ENCODE data around the gene PARVB. TPM values are rescaled to one million over a fixed set of nuclear protein-coding genes. Genes with fewer than 3 reads are reported as not detected.

Gene PARVB
- total and polyA plus RNA-seq, 2 donors (not counting 3 experiments of a cell fraction or from before 2014, with no cell fraction given), result 155 to 162 TPM

GRCh38 chr22:44108806-44109385, 84.8 kb downstream of the PARVB start:
- no peak overlapping the region for H2AFZ ChIP-seq (ENCODE audit: low read depth, low read length)

More at GRCh38 chr22:44108806-44109385, 84.8 kb downstream of the PARVB start:
- no TSS peak for BruUV-seq (replicated peaks)
- FAIRE-seq (no peak), DNase-seq (ENCODE audit: low read depth, low spot score) (no peak)
- no peaks in the 10 kb centered on the region for H3K4me1 ChIP-seq (ENCODE audit: control insufficient read depth, extremely low read depth, insufficient read depth, low read length)
- no peak overlapping the region for H3K4me3 ChIP-seq (replicated peaks in 1 of 3; ENCODE audit: insufficient read depth in 1 of 3, low read depth in 1 of 3, low read length in 3 of 3)
- H3K27ac ChIP-seq (ENCODE audit: insufficient read depth, low read depth, low read length), result no peak overlapping the region
- H3K79me2 ChIP-seq (ENCODE audit: control insufficient read depth, insufficient read depth, low read length), result no peaks in the 10 kb centered on the region
- H3K9me1 ChIP-seq (replicated peaks; ENCODE audit: control insufficient read depth, extremely low read depth, insufficient read depth, low read length), result no peaks in the 10 kb centered on the region
- dilution Hi-C loops (cut with MboI; ENCODE audit: extremely low pct_ligation_motif_present, low sequenced_read_pairs) (no loop called here), intact Hi-C loops (cut with micrococcal nuclease) (no loop called here)
- ChIA-PET POLR2A (no interaction called here), CTCF (interaction anchor here (1.0 to 1.3 kb wide), 2 partner anchors 9 to 23 kb away, joined by 3 read pairs; no protein-coding TSS in a partner anchor)
- H4K20me1 ChIP-seq (replicated peaks; ENCODE audit: control insufficient read depth, extremely low read depth, insufficient read depth, low read length), result no peaks in the 10 kb centered on the region
- peaks cover 4 to 15% of the 10 kb centered on the region in 2 experiments for H3K36me3 ChIP-seq (ENCODE audit: control insufficient read depth in 2 of 2, extremely low read depth in 1 of 2, insufficient read depth in 2 of 2, low read length in 2 of 2)
- H3K27me3 ChIP-seq (ENCODE audit: control insufficient read depth in 2 of 2, insufficient read depth in 2 of 2, low read length in 2 of 2), result no peaks in the 10 kb centered on the region
- TF ChIP-seq MYC (IDR thresholded peaks at IDR 0.05; ENCODE audit: low read depth, low read length) (no peak), EZH2 (IDR thresholded peaks at IDR 0.05; ENCODE audit: borderline replicate concordance, low read depth, low read length, severe bottlenecking) (no peak), CTCF (IDR thresholded peaks at IDR 0.05; ENCODE audit: extremely low read depth in 1 of 2, insufficient read depth in 1 of 2, low read depth in 1 of 2, low read length in 2 of 2) (no peak), POLR2A (IDR thresholded peaks at IDR 0.05; ENCODE audit: low read depth, low read length) (no peak), GATA2 (IDR thresholded peaks at IDR 0.05; ENCODE audit: insufficient read depth, insufficient read length, low read depth, low read length) (no peak), POLR2AphosphoS5 (IDR thresholded peaks at IDR 0.05; ENCODE audit: insufficient read depth, low read depth, low read length) (no peak), JUN (IDR thresholded peaks at IDR 0.05; ENCODE audit: borderline replicate concordance, insufficient read depth, insufficient read length, low read depth) (no peak)
- no peak overlapping the region for H3K9ac ChIP-seq (replicated peaks; ENCODE audit: extremely low read depth, insufficient read depth, low read length)
- no peak overlapping the region for H3K4me2 ChIP-seq (ENCODE audit: insufficient read depth, low read length)
- H3K9me3 ChIP-seq (replicated peaks; ENCODE audit: control insufficient read depth, insufficient read depth, low read length), result no peaks in the 10 kb centered on the region

Data from endothelial cell of umbilical vein (primary cell).